DMS79 (cell line): ENCODE results near the gene TRABD2A.
A peak's percentile ranks its signal among the peaks of the same experiment; 100 is the strongest.

Experiments
- DNase-seq: peaks from one replicate; lab custom pipeline; 2025; lab: John Stamatoyannopoulos, UW

TRABD2A gene

DNA sequence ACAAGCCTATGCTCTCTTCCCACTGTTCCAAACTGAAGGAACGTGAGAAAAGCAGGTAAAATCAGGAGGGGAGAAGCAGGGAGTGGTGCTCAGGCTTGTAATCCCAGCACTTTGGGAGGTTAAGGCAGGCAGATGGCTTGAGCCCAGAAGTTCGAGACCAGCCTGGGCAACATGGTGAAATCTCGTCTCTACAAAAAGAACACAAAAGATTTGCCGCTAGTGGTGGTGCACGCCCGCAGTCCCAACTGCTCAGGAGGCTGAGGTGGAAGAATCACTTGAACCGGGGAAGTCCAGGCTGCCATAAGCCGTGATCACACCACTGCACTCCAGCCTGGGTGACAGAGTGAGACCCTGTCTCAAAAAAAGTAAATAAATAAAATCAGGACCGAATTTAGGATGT, 23.3 kb upstream of the TRABD2A start:
- no peak for DNase-seq

- no peak for DNase-seq
Measured at GRCh38 chr2:84902526-84902925, 21.6 kb upstream of the TRABD2A start.

GRCh38 chr2:84901593-84902120, 20.8 kb upstream of the TRABD2A start:
- no peak for DNase-seq

DNA sequence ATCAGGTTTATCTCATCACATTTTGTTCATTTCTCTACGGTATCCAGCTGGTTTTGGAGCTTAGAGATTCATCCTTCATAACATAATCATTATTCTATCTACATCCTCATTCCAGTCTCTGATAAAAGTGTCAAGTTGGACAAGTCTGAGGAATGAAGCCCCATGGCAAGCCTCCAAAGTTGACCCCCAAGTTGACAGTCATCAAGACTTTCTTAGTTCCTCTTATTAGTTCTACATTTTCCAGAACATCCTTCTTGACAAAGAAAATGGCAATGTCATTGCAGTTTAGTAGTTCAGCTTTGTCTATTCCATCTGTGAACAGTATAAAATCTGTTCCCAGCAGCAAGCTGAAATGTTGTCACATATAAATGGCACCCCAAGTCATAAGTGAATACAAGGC, 20.1 kb upstream of the TRABD2A start:
- DNase-seq: no peak

GRCh38 chr2:84899304-84900204, 18.7 kb upstream of the TRABD2A start:
- peak; percentile 41 for DNase-seq

GRCh38 chr2:84897773-84898172, 16.9 kb upstream of the TRABD2A start:
- DNase-seq: no peak

GRCh38 chr2:84896567-84896966, 15.7 kb upstream of the TRABD2A start:
- DNase-seq: no peak

DNA sequence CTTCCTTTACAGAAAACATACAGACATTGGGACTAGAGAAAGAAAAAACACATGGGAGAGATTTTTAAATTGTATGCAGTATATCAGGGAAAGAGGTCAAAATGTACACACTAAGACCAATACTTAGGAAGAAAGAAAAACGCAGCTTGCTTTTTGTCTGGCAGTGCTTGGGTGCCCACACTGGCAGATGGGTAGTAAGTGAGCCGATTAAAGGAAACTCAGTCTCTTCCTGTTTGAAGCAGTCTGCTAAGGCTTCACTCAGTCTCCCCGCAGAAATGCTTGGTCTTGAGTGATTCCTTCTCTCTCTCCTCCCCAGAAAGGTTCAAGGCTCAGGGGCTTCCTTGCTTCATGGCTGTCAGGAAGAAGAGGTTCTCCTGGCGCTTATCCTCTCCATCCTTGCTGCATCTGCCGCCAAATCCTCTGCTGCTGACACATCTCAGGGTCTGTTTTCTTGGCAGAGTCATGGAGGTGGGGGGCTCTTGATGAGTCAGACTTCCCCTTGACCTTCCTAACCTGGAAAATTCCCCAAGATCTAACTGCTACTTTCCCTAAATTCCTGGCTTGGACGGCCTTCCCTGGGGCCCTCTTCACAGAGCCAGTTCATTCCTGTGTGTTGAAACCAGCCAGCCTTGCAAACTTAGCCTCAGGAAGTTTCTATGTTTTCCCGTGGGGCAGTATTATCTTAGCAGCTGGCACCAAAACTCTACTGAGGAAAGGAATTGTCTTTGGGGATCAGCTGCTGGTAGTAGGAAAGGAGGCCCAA, 14.1 kb upstream of the TRABD2A start:
- DNase-seq: no peak

DNA sequence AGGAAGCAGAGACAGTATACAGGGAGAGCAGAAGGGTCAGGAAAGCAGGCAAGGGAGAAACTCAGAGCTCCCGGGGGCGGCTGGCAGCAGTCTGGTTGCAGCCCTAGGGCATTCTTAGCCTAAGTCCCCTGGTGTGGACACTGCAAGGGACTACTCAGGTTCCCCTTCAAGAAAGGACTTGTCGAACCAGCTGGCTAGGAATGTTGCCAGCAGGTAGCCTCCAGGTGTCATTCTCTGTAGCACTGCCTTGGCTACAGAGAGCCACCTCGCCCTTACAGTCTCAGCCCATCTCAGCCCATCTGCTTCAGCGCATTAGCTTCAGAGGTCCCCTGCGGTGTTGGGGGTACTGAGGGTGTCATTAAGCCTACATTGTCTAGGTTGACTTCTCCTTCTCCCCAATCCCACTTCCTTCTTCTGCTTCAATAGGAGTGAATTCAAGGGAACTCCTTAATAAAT, 13.3 kb upstream of the TRABD2A start:
- peak; percentile 79 for DNase-seq

DNA sequence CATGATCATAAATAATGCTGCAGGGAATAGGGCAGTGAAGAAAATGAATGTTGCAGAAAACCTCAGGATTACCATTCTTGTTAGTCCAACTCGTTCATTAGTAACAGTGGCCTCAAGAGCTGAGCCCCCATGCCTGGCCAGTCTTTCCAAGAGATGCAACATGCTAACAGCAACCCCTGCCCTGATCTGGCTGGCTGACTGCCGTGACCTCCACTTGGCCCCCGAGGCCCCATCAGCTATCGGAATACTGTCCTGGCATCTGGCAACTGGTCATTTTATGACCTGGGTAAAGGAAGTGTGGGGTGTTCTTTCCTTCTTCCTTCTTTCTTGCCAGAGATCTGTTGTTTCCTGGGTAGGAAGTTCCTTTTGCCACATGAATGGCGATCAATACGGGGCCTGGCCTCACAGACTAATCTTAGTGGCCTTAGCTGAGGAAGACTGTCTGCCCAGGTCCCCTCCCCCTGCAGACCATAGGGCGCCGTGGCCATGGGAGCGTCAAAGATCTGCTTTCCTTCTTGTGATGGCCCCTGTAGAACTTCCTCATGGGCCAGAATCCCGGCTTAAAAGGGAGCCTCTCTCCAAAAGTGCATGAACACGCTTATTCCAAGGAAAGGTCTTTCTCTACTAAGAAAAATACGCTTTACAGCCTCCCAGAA, 10.6 kb upstream of the TRABD2A start:
- no peak for DNase-seq

GRCh38 chr2:84889332-84889731, 8.4 kb upstream of the TRABD2A start:
- DNase-seq: no peak

- no peak for DNase-seq
Measured at GRCh38 chr2:84888401-84889276, 7.8 kb upstream of the TRABD2A start.

GRCh38 chr2:84886791-84887190, 5.9 kb upstream of the TRABD2A start:
- DNase-seq: no peak

- no peak for DNase-seq
Measured at GRCh38 chr2:84885111-84885510, 4.2 kb upstream of the TRABD2A start.

- DNase-seq: no peak
Measured at GRCh38 chr2:84884449-84884848, 3.6 kb upstream of the TRABD2A start.

GRCh38 chr2:84882775-84883550, 2.1 kb upstream of the TRABD2A start:
- DNase-seq: no peak

GRCh38 chr2:84882414-84882738, 1.5 kb upstream of the TRABD2A start:
- DNase-seq: no peak

GRCh38 chr2:84881581-84882413, 913 bp upstream of the TRABD2A start:
- peak; percentile 61 for DNase-seq

DNA sequence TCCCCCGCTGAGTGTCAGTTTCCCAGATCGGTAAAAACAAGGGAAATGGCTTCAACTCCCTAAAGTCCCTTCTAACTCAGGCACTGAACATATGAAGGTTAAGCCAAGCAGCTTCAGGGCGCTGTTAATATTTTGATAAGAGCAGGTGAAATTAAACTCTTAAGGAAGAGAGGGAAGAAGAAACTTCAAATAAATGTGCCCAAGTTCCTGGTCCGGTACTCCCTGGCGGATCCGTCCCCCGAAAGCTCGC, 564 bp downstream of the TRABD2A start:
- DNase-seq: no peak
